Fibroblast of lung (primary cell): Measurements from ENCODE around the gene FHDC1. TPM values are rescaled to one million over a fixed set of nuclear protein-coding genes. Genes with fewer than 3 reads are reported as not detected.

Source experiments
- DNase-seq, 2 donors: peaks; one replicate each; pipeline versions ENCODE4 v3.0.0 to v3.0.0-alpha.2; 2010; ENCODE audit warnings: low read depth in 2 of 2
- H2AFZ ChIP-seq: 2 replicates; pipeline ENCODE4 v1.5.1; 2012; ENCODE audit warnings: low read length, control low read depth, inconsistent platforms
- H3K27ac ChIP-seq: 2 replicates; pipeline ENCODE4 v1.5.1; 2011; ENCODE audit warnings: low read length, control low read depth; ENCODE audit not compliant: insufficient read depth
- H3K27me3 ChIP-seq: 2 replicates; pipeline ENCODE4 v1.5.1; 2011; ENCODE audit warnings: mild to moderate bottlenecking, low read length; ENCODE audit not compliant: control insufficient read depth, insufficient read depth
- H3K36me3 ChIP-seq: 2 replicates; pipeline ENCODE4 v1.5.1; 2011; ENCODE audit warnings: low read length; ENCODE audit not compliant: control insufficient read depth, insufficient read depth
- H3K4me1 ChIP-seq: 2 replicates; pipeline ENCODE4 v1.5.1; 2011; ENCODE audit warnings: low read length; ENCODE audit not compliant: control insufficient read depth, insufficient read depth; ENCODE audit errors: extremely low read depth
- H3K4me2 ChIP-seq: 2 replicates; pipeline ENCODE4 v1.5.1; 2011; ENCODE audit warnings: low read length, control low read depth; ENCODE audit not compliant: insufficient read depth; ENCODE audit errors: extremely low read depth
- H3K4me3 ChIP-seq, 4 experiments: fragments of 200-600 bp in 1 of 4; sonication (generic) in 1 of 4; replicated peaks in 1 of 4; 2 replicates each; pipeline ENCODE4 v1.5.1; 2011 to 2016; ENCODE audit warnings: low read length in 4 of 4, low read depth in 3 of 4, mild to moderate bottlenecking in 3 of 4, control low read depth in 2 of 4, inconsistent platforms in 1 of 4, mixed read lengths in 1 of 4; ENCODE audit not compliant: insufficient read depth in 1 of 4; ENCODE audit errors: control extremely low read depth in 1 of 4
- H3K79me2 ChIP-seq: 2 replicates; pipeline ENCODE4 v1.5.1; 2012; ENCODE audit warnings: mild to moderate bottlenecking, low read length, inconsistent platforms; ENCODE audit not compliant: control insufficient read depth, insufficient read depth
- H3K9ac ChIP-seq: 2 replicates; pipeline ENCODE4 v1.5.1; 2011; ENCODE audit warnings: mild to moderate bottlenecking, low read length, control low read depth; ENCODE audit not compliant: insufficient read depth
- H3K9me3 ChIP-seq: 2 replicates; pipeline ENCODE4 v1.5.1; 2012; ENCODE audit warnings: low read depth, low read length; ENCODE audit not compliant: control insufficient read depth, insufficient read depth
- H4K20me1 ChIP-seq: 2 replicates; pipeline ENCODE4 v1.5.1; 2011; ENCODE audit warnings: low read length; ENCODE audit not compliant: control insufficient read depth, insufficient read depth; ENCODE audit errors: extremely low read depth
- EZH2 ChIP-seq: IDR thresholded peaks from 2 replicates; pipeline ENCODE4 v1.5.1; 2012; ENCODE audit warnings: low read length, control low read depth, mild to moderate bottlenecking; ENCODE audit errors: missing control alignments
- polyA plus RNA-seq, 2 donors: library from polyadenylated mRNA; depleted of rRNA in 1 of 2; stranded (reverse) in 1 of 2; unstranded in 1 of 2; fragments of >200 nt; gene quantifications; 2 replicates each; pipeline ENCODE4 v1.2.1, GENCODE V29; 2011 to 2012; ENCODE audit warnings: missing spikeins in 1 of 2
- total RNA-seq: library from RNA; depleted of rRNA; stranded (reverse); fragments of >200 nt; gene quantifications from 2 replicates; pipeline ENCODE4 v1.2.1, GENCODE V29; 2014
- TF ChIP-seq, protein P1 (sequence below), 2 donors: IDR thresholded peaks in 1 of 2; conservative IDR thresholded peaks in 1 of 2; 1 replicate in 1 of 2; 2 replicates in 1 of 2; pipeline ENCODE4 v1.5.1; 2011 to 2012; ENCODE audit warnings: low read length in 2 of 2, control low read depth in 1 of 2, inconsistent platforms in 1 of 2, low read depth in 1 of 2, mild to moderate bottlenecking in 1 of 2

The FHDC1 gene
- total and polyA plus RNA-seq, 2 donors (not counting 1 experiment from before 2014, with no cell fraction given): 0.14 to 0.33 TPM

GRCh38 chr4:152990471-152991131 lies 54.5 kb downstream of the FHDC1 start:
- no peak overlapping the region for H3K4me2 ChIP-seq
- no peak for DNase-seq
- H3K27me3 ChIP-seq: no peaks in the 10 kb centered on the region
- no peaks in the 10 kb centered on the region for H3K79me2 ChIP-seq
- no peaks in the 10 kb centered on the region for H4K20me1 ChIP-seq
- no peaks in the 10 kb centered on the region for H3K36me3 ChIP-seq
- no peak overlapping the region for H3K9ac ChIP-seq
- no peak for TF ChIP-seq EZH2
- TF ChIP-seq, protein P1, sequence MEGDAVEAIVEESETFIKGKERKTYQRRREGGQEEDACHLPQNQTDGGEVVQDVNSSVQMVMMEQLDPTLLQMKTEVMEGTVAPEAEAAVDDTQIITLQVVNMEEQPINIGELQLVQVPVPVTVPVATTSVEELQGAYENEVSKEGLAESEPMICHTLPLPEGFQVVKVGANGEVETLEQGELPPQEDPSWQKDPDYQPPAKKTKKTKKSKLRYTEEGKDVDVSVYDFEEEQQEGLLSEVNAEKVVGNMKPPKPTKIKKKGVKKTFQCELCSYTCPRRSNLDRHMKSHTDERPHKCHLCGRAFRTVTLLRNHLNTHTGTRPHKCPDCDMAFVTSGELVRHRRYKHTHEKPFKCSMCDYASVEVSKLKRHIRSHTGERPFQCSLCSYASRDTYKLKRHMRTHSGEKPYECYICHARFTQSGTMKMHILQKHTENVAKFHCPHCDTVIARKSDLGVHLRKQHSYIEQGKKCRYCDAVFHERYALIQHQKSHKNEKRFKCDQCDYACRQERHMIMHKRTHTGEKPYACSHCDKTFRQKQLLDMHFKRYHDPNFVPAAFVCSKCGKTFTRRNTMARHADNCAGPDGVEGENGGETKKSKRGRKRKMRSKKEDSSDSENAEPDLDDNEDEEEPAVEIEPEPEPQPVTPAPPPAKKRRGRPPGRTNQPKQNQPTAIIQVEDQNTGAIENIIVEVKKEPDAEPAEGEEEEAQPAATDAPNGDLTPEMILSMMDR (conservative IDR thresholded peaks at IDR 0.05 in 1 of 2, IDR thresholded peaks at IDR 0.05 in 1 of 2; ENCODE audit: low read depth in 1 of 2, low read length in 2 of 2): no peak
- H3K9me3 ChIP-seq: no peaks in the 10 kb centered on the region
- no peak overlapping the region for H2AFZ ChIP-seq
- no peaks in the 10 kb centered on the region for H3K4me1 ChIP-seq
- H3K27ac ChIP-seq: no peak overlapping the region
- H3K4me3 ChIP-seq: no peak overlapping the region

GRCh38 chr4:152991398-152991797 lies 55.3 kb downstream of the FHDC1 start:
- no peaks in the 10 kb centered on the region for H3K9me3 ChIP-seq
- H2AFZ ChIP-seq: no peak overlapping the region
- H3K4me2 ChIP-seq: no peak overlapping the region
- no peaks in the 10 kb centered on the region for H3K79me2 ChIP-seq
- no peak for DNase-seq
- no peaks in the 10 kb centered on the region for H3K36me3 ChIP-seq
- H4K20me1 ChIP-seq: no peaks in the 10 kb centered on the region
- no peaks in the 10 kb centered on the region for H3K27me3 ChIP-seq
- no peak overlapping the region for H3K4me3 ChIP-seq
- TF ChIP-seq, protein P1 (conservative IDR thresholded peaks at IDR 0.05 in 1 of 2, IDR thresholded peaks at IDR 0.05 in 1 of 2; ENCODE audit: low read depth in 1 of 2, low read length in 2 of 2): no peak
- no peak for TF ChIP-seq EZH2
- no peak overlapping the region for H3K9ac ChIP-seq
- no peak overlapping the region for H3K27ac ChIP-seq
- no peaks in the 10 kb centered on the region for H3K4me1 ChIP-seq

DNA sequence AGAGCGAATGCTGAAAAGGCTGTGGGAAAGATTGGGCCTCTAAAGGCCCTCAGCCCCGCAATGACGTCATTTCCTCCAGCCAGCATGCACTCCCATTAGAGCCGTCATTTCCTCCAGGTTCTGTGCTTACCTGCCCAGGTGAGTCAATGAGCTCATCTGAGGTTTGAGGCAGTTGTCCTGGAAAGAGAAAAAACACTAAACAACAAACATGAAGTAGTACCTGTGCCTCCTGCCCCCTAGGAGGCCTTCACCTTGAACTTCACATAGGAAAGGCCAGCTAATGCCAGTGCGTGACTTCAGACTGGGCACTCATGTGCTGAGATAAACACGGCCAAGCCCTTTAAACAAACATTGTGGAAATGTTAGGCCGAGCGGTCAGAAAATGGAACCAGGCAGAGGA lies 55.9 kb downstream of the FHDC1 start:
- Histone ChIP-seq H3K27me3 (no peaks in the 10 kb centered on the region), H3K4me3 (no peak overlapping the region), H3K4me2 (no peak overlapping the region), H3K9me3 (no peaks in the 10 kb centered on the region), H3K36me3 (no peaks in the 10 kb centered on the region), H2AFZ (no peak overlapping the region), H3K4me1 (no peaks in the 10 kb centered on the region), H4K20me1 (no peaks in the 10 kb centered on the region), H3K79me2 (no peaks in the 10 kb centered on the region), H3K27ac (no peak overlapping the region), H3K9ac (no peak overlapping the region)
- TF ChIP-seq, protein P1 (conservative IDR thresholded peaks at IDR 0.05 in 1 of 2, IDR thresholded peaks at IDR 0.05 in 1 of 2; ENCODE audit: low read depth in 1 of 2, low read length in 2 of 2): no peak
- no peak for TF ChIP-seq EZH2
- DNase-seq: no peak
